HCT116 (cell line): Measurements from ENCODE around the gene ZRANB1.

Experiments used
- ATF3 ChIP-seq: IDR thresholded peaks from 2 replicates; pipeline ENCODE4 v1.6.1; 2012
- CTCF ChIP-seq, 3 experiments: fragments of 200-600 bp in 1 of 3; sonication (generic) in 1 of 3; IDR thresholded peaks in 2 of 3; conservative IDR thresholded peaks in 1 of 3; 2 replicates each; pipeline ENCODE4 v1.5.1; 2012 to 2017; ENCODE audit warnings: low read depth in 2 of 3, low read length in 2 of 3, antibody characterized with exemption in 1 of 3, borderline replicate concordance in 1 of 3, control low read depth in 1 of 3, mild to moderate bottlenecking in 1 of 3, mixed read lengths in 1 of 3, mixed run types in 1 of 3, moderate library complexity in 1 of 3; ENCODE audit not compliant: insufficient read depth in 1 of 3
- EGR1 ChIP-seq: IDR thresholded peaks from 2 replicates; pipeline ENCODE4 v1.6.1; 2012; ENCODE audit warnings: low read depth
- EZH2phosphoT487 ChIP-seq: fragments of 200-600 bp; IDR thresholded peaks from 2 replicates; pipeline ENCODE4 v1.6.1; 2018; ENCODE audit warnings: antibody characterized with exemption, borderline replicate concordance
- POLR2A ChIP-seq: IDR thresholded peaks from 2 replicates; pipeline ENCODE4 v1.7.0; 2011; ENCODE audit warnings: borderline replicate concordance; ENCODE audit not compliant: insufficient read depth, insufficient read length; ENCODE audit errors: extremely low read depth
- RAD21 ChIP-seq: IDR thresholded peaks from 2 replicates; pipeline ENCODE4 v1.6.1; 2012; ENCODE audit warnings: low read depth, mild to moderate bottlenecking
- REST ChIP-seq: IDR thresholded peaks from 2 replicates; pipeline ENCODE4 v1.6.1; 2012; ENCODE audit warnings: low read depth
- SP1 ChIP-seq: IDR thresholded peaks from 2 replicates; pipeline ENCODE4 v1.6.1; 2012; ENCODE audit warnings: low read depth
- SRF ChIP-seq: IDR thresholded peaks from 2 replicates; pipeline ENCODE4 v1.6.1; 2012; ENCODE audit warnings: low read depth

GRCh38 chr10:125001313-125002046, 59.6 kb downstream of the ZRANB1 start:
- TF ChIP-seq EGR1 = no peak
- TF ChIP-seq POLR2A = no peak
- TF ChIP-seq CTCF (IDR thresholded peaks at IDR 0.05 in 2 of 3, conservative IDR thresholded peaks at IDR 0.05 in 1 of 3; ENCODE audit: borderline replicate concordance in 1 of 3, insufficient read depth in 1 of 3, low read depth in 2 of 3, low read length in 2 of 3) = no peak
- TF ChIP-seq REST = no peak
- no peak for TF ChIP-seq EZH2phosphoT487
- no peak for TF ChIP-seq SP1
- no peak for TF ChIP-seq RAD21
- TF ChIP-seq ATF3 = no peak
- no peak for TF ChIP-seq SRF
